Smooth muscle cell (in vitro differentiated cells): ENCODE results near the gene LRMDA. TPM values are rescaled to one million over a fixed set of nuclear protein-coding genes. Genes with fewer than 3 reads are reported as not detected.

Source experiments
- DNase-seq: peaks from one replicate; lab custom pipeline; 2025; ENCODE audit not compliant: unreplicated experiment; lab: John Stamatoyannopoulos, UW
- H2AFZ ChIP-seq: fragments of 200-600 bp; sonication (generic); 2 replicates; pipeline ENCODE4 v1.6.0; 2016; ENCODE audit warnings: antibody characterized with exemption, low read depth, mild to moderate bottlenecking
- H3F3A ChIP-seq: fragments of 200-600 bp; sonication (generic); 2 replicates; pipeline ENCODE4 v1.6.0; 2017; ENCODE audit warnings: antibody characterized with exemption, low read depth
- H3K27ac ChIP-seq: fragments of 200-600 bp; sonication (generic); 2 replicates; pipeline ENCODE4 v1.5.1; 2016; ENCODE audit warnings: low read depth, mild to moderate bottlenecking
- H3K27me3 ChIP-seq: fragments of 200-600 bp; sonication (generic); 2 replicates; pipeline ENCODE4 v1.6.1; 2016; ENCODE audit warnings: low read depth, mild to moderate bottlenecking
- H3K36me3 ChIP-seq: fragments of 200-600 bp; sonication (generic); 2 replicates; pipeline ENCODE4 v1.5.1; 2016; ENCODE audit warnings: low read depth
- H3K4me1 ChIP-seq: fragments of 200-600 bp; sonication (generic); 2 replicates; pipeline ENCODE4 v1.5.1; 2016; ENCODE audit warnings: low read depth
- H3K4me2 ChIP-seq: fragments of 200-600 bp; sonication (generic); 2 replicates; pipeline ENCODE4 v1.6.0; 2016; ENCODE audit warnings: mild to moderate bottlenecking
- H3K4me3 ChIP-seq: fragments of 200-600 bp; sonication (generic); 2 replicates; pipeline ENCODE4 v1.5.1; 2016; ENCODE audit warnings: mild to moderate bottlenecking
- H3K79me2 ChIP-seq: fragments of 200-600 bp; sonication (generic); 2 replicates; pipeline ENCODE4 v1.6.0; 2016; ENCODE audit warnings: low read depth, mild to moderate bottlenecking
- H3K9ac ChIP-seq: fragments of 200-600 bp; sonication (generic); 2 replicates; pipeline ENCODE4 v1.6.0; 2016; ENCODE audit warnings: low read depth
- H3K9me3 ChIP-seq: fragments of 200-600 bp; sonication (generic); replicated peaks from 2 replicates; pipeline ENCODE4 v1.5.1; 2016; ENCODE audit warnings: low read depth
- H4K20me1 ChIP-seq: fragments of 200-600 bp; sonication (generic); 2 replicates; pipeline ENCODE4 v1.6.0; 2016; ENCODE audit warnings: low read depth
- WGBS: methylation state at CpG from one replicate; pipeline ENCODE4 v1.1.7; 2016; ENCODE audit warnings: low lambda C conversion rate; 5-methylcytosine and 5-hydroxymethylcytosine counted together
- polyA plus RNA-seq: library from polyadenylated mRNA; unstranded; fragments of >200 nt; fragmentation: Nextera tagmentation; extraction: Ambion mirVana; gene quantifications from 2 replicates; pipeline ENCODE4 v1.2.1, GENCODE V29; 2016
- total RNA-seq: library from RNA; depleted of rRNA; stranded (reverse); fragments of >200 nt; gene quantifications from 2 replicates; pipeline ENCODE4 v1.2.3, GENCODE V29; 2014
- TF ChIP-seq, protein P1 (sequence below): fragments of 200-600 bp; sonication (generic); IDR thresholded peaks from 2 replicates; pipeline ENCODE4 v1.5.1; 2017; ENCODE audit warnings: borderline replicate concordance, mild to moderate bottlenecking, antibody characterized with exemption; ENCODE audit not compliant: insufficient read depth, poor library complexity, severe bottlenecking

Gene LRMDA
- total and polyA plus RNA-seq, 2 experiments from 2014 or later: 1.5 to 1.6 TPM

DNA sequence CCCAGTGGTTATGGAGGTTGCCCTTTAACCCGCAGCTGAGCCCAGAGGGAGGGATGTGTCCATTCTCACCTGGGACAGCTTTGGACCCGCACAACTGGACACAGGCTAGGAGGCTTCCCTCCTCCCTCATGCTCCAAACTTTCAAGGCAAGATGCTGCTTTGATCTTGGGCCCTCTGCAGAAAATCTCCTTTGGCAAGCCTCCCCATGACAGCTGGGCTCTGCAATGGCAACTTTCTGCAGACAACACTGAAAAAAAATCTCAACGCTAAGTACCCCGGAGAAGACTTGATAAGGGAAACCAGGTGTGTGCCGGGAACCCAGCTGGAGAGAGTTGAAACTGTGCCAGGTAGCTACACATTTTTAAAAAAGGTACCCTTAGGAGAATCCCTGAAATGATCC lies 610.1 kb downstream of the LRMDA start:
- H4K20me1 ChIP-seq: no peaks in the 10 kb centered on the region
- H3K27ac ChIP-seq: no peak overlapping the region
- H3K4me1 ChIP-seq: no peaks in the 10 kb centered on the region
- H3K36me3 ChIP-seq: peaks cover 6% of the 10 kb centered on the region
- no peak for DNase-seq
- no peaks in the 10 kb centered on the region for H3K79me2 ChIP-seq
- no peaks in the 10 kb centered on the region for H3F3A ChIP-seq
- H3K9ac ChIP-seq: no peak overlapping the region
- no peak overlapping the region for H3K4me2 ChIP-seq
- TF ChIP-seq, protein P1, sequence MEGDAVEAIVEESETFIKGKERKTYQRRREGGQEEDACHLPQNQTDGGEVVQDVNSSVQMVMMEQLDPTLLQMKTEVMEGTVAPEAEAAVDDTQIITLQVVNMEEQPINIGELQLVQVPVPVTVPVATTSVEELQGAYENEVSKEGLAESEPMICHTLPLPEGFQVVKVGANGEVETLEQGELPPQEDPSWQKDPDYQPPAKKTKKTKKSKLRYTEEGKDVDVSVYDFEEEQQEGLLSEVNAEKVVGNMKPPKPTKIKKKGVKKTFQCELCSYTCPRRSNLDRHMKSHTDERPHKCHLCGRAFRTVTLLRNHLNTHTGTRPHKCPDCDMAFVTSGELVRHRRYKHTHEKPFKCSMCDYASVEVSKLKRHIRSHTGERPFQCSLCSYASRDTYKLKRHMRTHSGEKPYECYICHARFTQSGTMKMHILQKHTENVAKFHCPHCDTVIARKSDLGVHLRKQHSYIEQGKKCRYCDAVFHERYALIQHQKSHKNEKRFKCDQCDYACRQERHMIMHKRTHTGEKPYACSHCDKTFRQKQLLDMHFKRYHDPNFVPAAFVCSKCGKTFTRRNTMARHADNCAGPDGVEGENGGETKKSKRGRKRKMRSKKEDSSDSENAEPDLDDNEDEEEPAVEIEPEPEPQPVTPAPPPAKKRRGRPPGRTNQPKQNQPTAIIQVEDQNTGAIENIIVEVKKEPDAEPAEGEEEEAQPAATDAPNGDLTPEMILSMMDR: no peak
- no peaks in the 10 kb centered on the region for H3K27me3 ChIP-seq
- H3K4me3 ChIP-seq: no peak overlapping the region
- H2AFZ ChIP-seq: no peak overlapping the region
- peaks cover 10% of the 10 kb centered on the region for H3K9me3 ChIP-seq
- WGBS: 93% methylated on average over 5 of the region's 5 CpGs

DNA sequence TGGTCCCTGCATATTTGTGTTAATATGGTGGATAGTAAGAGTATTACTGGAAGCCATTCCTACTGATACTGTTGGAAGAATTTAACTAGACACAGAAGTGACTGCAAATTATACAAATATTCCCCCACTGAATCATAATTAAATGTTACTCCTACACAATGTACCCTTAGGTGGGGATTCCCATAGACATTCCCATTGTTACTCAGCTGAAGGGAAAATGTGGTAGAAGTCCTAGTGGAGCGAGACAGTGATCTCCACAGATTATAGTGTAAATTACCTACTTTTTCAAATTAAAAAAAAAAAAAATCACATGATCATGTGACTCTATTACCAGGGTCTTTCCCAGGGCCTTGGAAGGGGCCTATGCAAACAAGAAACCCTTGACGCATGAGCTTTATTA lies 611.8 kb downstream of the LRMDA start:
- no peak overlapping the region for H3K9ac ChIP-seq
- H3K27me3 ChIP-seq: no peaks in the 10 kb centered on the region
- peaks cover 10% of the 10 kb centered on the region for H3K9me3 ChIP-seq
- TF ChIP-seq, protein P1: no peak
- 92% methylated on average over 2 of the region's 2 CpGs for WGBS
- H3K4me1 ChIP-seq: no peaks in the 10 kb centered on the region
- no peak overlapping the region for H3K4me3 ChIP-seq
- H3K79me2 ChIP-seq: no peaks in the 10 kb centered on the region
- no peaks in the 10 kb centered on the region for H4K20me1 ChIP-seq
- no peak overlapping the region for H3K4me2 ChIP-seq
- no peak for DNase-seq
- peaks cover 6% of the 10 kb centered on the region for H3K36me3 ChIP-seq
- H3F3A ChIP-seq: no peaks in the 10 kb centered on the region
- H3K27ac ChIP-seq: no peak overlapping the region
- no peak overlapping the region for H2AFZ ChIP-seq

DNA sequence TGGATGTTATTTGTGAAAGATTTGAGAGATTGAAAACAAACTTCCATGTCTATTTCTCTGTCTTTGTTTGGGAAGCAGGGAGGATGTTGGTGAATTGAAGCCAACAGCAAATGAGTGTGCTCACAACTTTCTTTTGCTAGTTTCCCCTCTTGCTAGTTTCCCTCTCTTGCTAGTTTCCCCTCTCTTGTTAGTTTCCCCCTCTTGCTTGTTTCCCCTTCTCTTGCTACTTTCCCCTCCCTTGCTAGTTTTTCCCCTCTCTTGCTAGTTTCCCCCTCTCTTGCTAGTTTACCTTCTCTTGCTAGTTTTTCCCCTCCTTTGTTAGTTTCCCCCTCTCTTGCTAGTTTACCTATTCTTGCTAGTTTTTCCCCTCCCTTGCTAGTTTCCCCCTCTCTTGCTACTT lies 613.3 kb downstream of the LRMDA start:
- no peaks in the 10 kb centered on the region for H3K79me2 ChIP-seq
- H3K9ac ChIP-seq: no peak overlapping the region

DNA sequence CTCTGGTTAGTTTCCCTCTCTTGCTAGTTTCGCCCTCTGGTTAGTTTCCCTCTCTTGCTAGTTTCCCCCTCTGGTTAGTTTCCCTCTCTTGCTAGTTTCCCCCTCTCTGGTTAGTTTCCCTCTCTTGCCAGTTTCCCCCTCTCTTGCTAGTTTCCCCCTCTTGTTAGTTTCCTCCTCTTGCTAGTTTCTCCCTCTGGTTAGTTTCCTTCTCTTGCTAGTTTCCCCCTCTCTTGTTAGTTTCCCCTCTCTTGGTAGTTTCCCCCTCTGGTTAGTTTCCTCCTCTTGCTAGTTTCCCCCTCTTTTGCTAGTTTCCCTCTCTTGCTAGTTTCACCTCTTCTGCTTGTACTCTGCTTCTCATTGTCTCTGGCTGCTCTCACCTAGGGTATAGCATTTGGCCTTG lies 613.8 kb downstream of the LRMDA start:
- no peaks in the 10 kb centered on the region for H3F3A ChIP-seq
- no peak overlapping the region for H3K27ac ChIP-seq
- no peak overlapping the region for H3K4me3 ChIP-seq
- TF ChIP-seq, protein P1: no peak
- no peak for DNase-seq
- no peaks in the 10 kb centered on the region for H3K9me3 ChIP-seq
- H4K20me1 ChIP-seq: no peaks in the 10 kb centered on the region
- H3K9ac ChIP-seq: no peak overlapping the region
- 94% methylated on average over 1 of the region's 1 CpG for WGBS
- H3K79me2 ChIP-seq: no peaks in the 10 kb centered on the region
- no peaks in the 10 kb centered on the region for H3K27me3 ChIP-seq
- H3K4me2 ChIP-seq: no peak overlapping the region
- H3K4me1 ChIP-seq: no peaks in the 10 kb centered on the region
- no peak overlapping the region for H2AFZ ChIP-seq
- no peaks in the 10 kb centered on the region for H3K36me3 ChIP-seq

More for the DNA sequence above, 613.3 kb downstream of the LRMDA start:
- Histone ChIP-seq H3K36me3 (no peaks in the 10 kb centered on the region), H3K4me3 (no peak overlapping the region), H3F3A (no peaks in the 10 kb centered on the region), H3K27ac (no peak overlapping the region), H4K20me1 (no peaks in the 10 kb centered on the region), H3K9me3 (no peaks in the 10 kb centered on the region), H3K4me1 (no peaks in the 10 kb centered on the region), H3K4me2 (no peak overlapping the region), H3K27me3 (no peaks in the 10 kb centered on the region), H2AFZ (no peak overlapping the region)
- no peak for DNase-seq
- TF ChIP-seq, protein P1: no peak
